Panc1 (cell line): Measurements from ENCODE around the gene RAB5A. TPM values are rescaled to one million over a fixed set of nuclear protein-coding genes. Genes with fewer than 3 reads are reported as not detected.
"Not testable (repeated sequence)": the region's sequence is repeated elsewhere in the genome, so short reads cannot be mapped to it uniquely, and the experiment has no call there.

Experiments used
- ATAC-seq: fragments of 200-7000 bp; cut with Tn5 transposase; 2 replicates; pipeline ENCODE4 v1.9.1; 2020; ENCODE audit warnings: mild to moderate bottlenecking, moderate library complexity
- BruUV-seq: library from RNA; stranded (reverse); fragments of 400-500 nt; replicated peaks from 2 replicates; lab custom pipeline; 2021; lab: Mats Ljungman, UMichigan
- CTCF ChIA-PET: fragments of 300-600 bp; sonication (Branson Sonifier 250); formaldehyde crosslinking; loops from one replicate; lab custom pipeline; 2022; ENCODE audit warnings: antibody characterized with exemption; lab: Charles Lee
- POLR2A ChIA-PET: fragments of 300-600 bp; sonication (Branson Sonifier 250); formaldehyde crosslinking; loops from one replicate; lab custom pipeline; 2022; ENCODE audit warnings: antibody characterized with exemption; lab: Charles Lee
- DNase-seq: peaks from one replicate; pipeline ENCODE4 v3.0.0-alpha.2; 2010; ENCODE audit warnings: low read depth, low spot score
- H3K27ac ChIP-seq: 2 replicates; pipeline ENCODE4 v1.5.1; 2011; ENCODE audit warnings: mild to moderate bottlenecking, low read length, inconsistent platforms
- H3K27me3 ChIP-seq: fragments of 200-500 bp; sonication (Bioruptor generic); 2 replicates; pipeline ENCODE4 v1.6.0; 2014; ENCODE audit warnings: low read length, inconsistent platforms; ENCODE audit not compliant: control insufficient read depth, insufficient read depth
- H3K36me3 ChIP-seq: fragments of 200-500 bp; sonication (Bioruptor generic); 2 replicates; pipeline ENCODE4 v1.5.1; 2014; ENCODE audit warnings: inconsistent platforms, mild to moderate bottlenecking, low read length, moderate library complexity; ENCODE audit not compliant: control insufficient read depth, insufficient read depth
- H3K4me1 ChIP-seq: 2 replicates; pipeline ENCODE4 v1.5.1; 2011; ENCODE audit warnings: inconsistent platforms, mild to moderate bottlenecking, low read length, moderate library complexity; ENCODE audit not compliant: control insufficient read depth, insufficient read depth
- H3K4me3 ChIP-seq, 2 experiments: 2 replicates each; pipeline ENCODE4 v1.5.1; 2011 to 2012; ENCODE audit warnings: low read depth in 2 of 2, low read length in 2 of 2, mild to moderate bottlenecking in 2 of 2, inconsistent platforms in 1 of 2, moderate library complexity in 1 of 2
- H3K9me3 ChIP-seq: fragments of 200-500 bp; sonication (Bioruptor generic); 2 replicates; pipeline ENCODE4 v1.5.1; 2014; ENCODE audit warnings: low read depth, mild to moderate bottlenecking, inconsistent platforms, low read length, moderate library complexity; ENCODE audit not compliant: control insufficient read depth, insufficient read depth
- POLR2AphosphoS5 ChIP-seq: IDR thresholded peaks from 2 replicates; pipeline ENCODE4 v1.6.1; 2012; ENCODE audit warnings: mild to moderate bottlenecking, low read depth, low read length, moderate library complexity
- SIN3A ChIP-seq: IDR thresholded peaks from 2 replicates; pipeline ENCODE4 v1.6.1; 2012; ENCODE audit warnings: low read depth, mild to moderate bottlenecking, low read length, moderate library complexity, borderline replicate concordance; ENCODE audit not compliant: insufficient read depth
- TCF7L2 ChIP-seq: IDR thresholded peaks from 2 replicates; pipeline ENCODE4 v1.6.1; 2011; ENCODE audit warnings: mild to moderate bottlenecking, low read depth, low read length, inconsistent platforms
- in situ Hi-C: cut with HindIII; loops from 2 replicates; pipeline ENCODE4 v1.10.0; 2016; ENCODE audit warnings: low sequenced_read_pairs, low pct_unique_long_range_greater_than_20kb
- intact Hi-C: fragments of 100-400 bp; cut with micrococcal nuclease; formaldehyde crosslinking; loops from one replicate; pipeline ENCODE4 v1.10.0; 2022; ENCODE audit not compliant: unreplicated experiment
- total RNA-seq: library from RNA; stranded (reverse); gene quantifications from one replicate; pipeline ENCODE4 v1.2.1, GENCODE V29; 2021; ENCODE audit not compliant: unreplicated experiment

The RAB5A gene
- total RNA-seq, 1 experiment from 2014 or later: 31.2 TPM

- no peaks in the 10 kb centered on the region for H3K27me3 ChIP-seq
- CTCF ChIA-PET: no interaction called here
- no peaks in the 10 kb centered on the region for H3K36me3 ChIP-seq
- POLR2A ChIA-PET: no interaction called here
- H3K9me3 ChIP-seq: no peaks in the 10 kb centered on the region
- H3K4me3 ChIP-seq: no peak overlapping the region
- BruUV-seq: no TSS peak
- intact Hi-C loops (no loop called here), in situ Hi-C loops (no loop called here)
- no peak overlapping the region for H3K27ac ChIP-seq
- TF ChIP-seq TCF7L2 (no peak), POLR2AphosphoS5 (no peak), SIN3A (no peak)
- ATAC-seq (no peak), DNase-seq (no peak)
- H3K4me1 ChIP-seq: no peaks in the 10 kb centered on the region
Measured at GRCh38 chr3:20027136-20027535, 80.2 kb downstream of the RAB5A start.

GRCh38 chr3:20028905-20029331, 82.0 kb downstream of the RAB5A start:
- Histone ChIP-seq H3K36me3 (no peaks in the 10 kb centered on the region), H3K9me3 (no peaks in the 10 kb centered on the region), H3K27me3 (no peaks in the 10 kb centered on the region), H3K4me1 (no peaks in the 10 kb centered on the region), H3K27ac (no peak overlapping the region), H3K4me3 (no peak overlapping the region)
- no peak for TF ChIP-seq TCF7L2
- DNase-seq: no peak
- ChIA-PET CTCF (no interaction called here), POLR2A (no interaction called here)
- intact Hi-C loops: no loop called here
- in situ Hi-C loops: no loop called here
- no TSS peak for BruUV-seq
- no peak for ATAC-seq

- H3K27me3 ChIP-seq, ATAC-seq, H3K4me1 ChIP-seq, H3K27ac ChIP-seq, in situ Hi-C loops, CTCF ChIA-PET, POLR2A ChIA-PET, H3K4me3 ChIP-seq, BruUV-seq, H3K36me3 ChIP-seq, intact Hi-C loops, DNase-seq, H3K9me3 ChIP-seq: not testable (repeated sequence)
Measured at GRCh38 chr3:20031939-20032338, 85.0 kb downstream of the RAB5A start.

Other genes with a start within 250 kb of the RAB5A start
- 0.46 TPM for gene EFHB, start 12.9 kb upstream of the RAB5A start, total RNA-seq
- not detected for gene PP2D1, start 65.2 kb downstream of the RAB5A start, total RNA-seq
- 16.4 TPM for gene KAT2B, start 93.3 kb downstream of the RAB5A start, total RNA-seq
- 14.8 TPM for gene SGO1, start 239.1 kb downstream of the RAB5A start, total RNA-seq